Erythroblast (primary cell): ENCODE measurements around the gene PRKD1.

Source experiments
- GATA1 ChIP-seq: IDR thresholded peaks from 2 replicates; pipeline ENCODE4 v1.6.1; 2011; ENCODE audit warnings: low read depth, mild to moderate bottlenecking, control low read depth, low read length, moderate library complexity
- POLR2A ChIP-seq: IDR thresholded peaks from 2 replicates; pipeline ENCODE4 v1.6.1; 2011; ENCODE audit warnings: mild to moderate bottlenecking, low read length

GRCh38 chr14:29756019-29756385 is 171.6 kb downstream of the PRKD1 start:
- TF ChIP-seq POLR2A = no peak
- TF ChIP-seq GATA1 = no peak
